Measurements from ENCODE around the gene APEH.

- TF ChIP-seq CTCF (conservative IDR thresholded peaks at IDR 0.05; ENCODE audit: low read depth, low read length), result 0 out of 2 replicates have a peak, but pooled peaks have one; percentile 10
- TF ChIP-seq CHD1 (IDR thresholded peaks at IDR 0.05; ENCODE audit: low read depth, low read length), result no peak
- TF ChIP-seq RAD21 (IDR thresholded peaks at IDR 0.05; ENCODE audit: low read length), result peak; percentile 8; the same call in 1 of the 2 replicates
- TF ChIP-seq, protein P1, sequence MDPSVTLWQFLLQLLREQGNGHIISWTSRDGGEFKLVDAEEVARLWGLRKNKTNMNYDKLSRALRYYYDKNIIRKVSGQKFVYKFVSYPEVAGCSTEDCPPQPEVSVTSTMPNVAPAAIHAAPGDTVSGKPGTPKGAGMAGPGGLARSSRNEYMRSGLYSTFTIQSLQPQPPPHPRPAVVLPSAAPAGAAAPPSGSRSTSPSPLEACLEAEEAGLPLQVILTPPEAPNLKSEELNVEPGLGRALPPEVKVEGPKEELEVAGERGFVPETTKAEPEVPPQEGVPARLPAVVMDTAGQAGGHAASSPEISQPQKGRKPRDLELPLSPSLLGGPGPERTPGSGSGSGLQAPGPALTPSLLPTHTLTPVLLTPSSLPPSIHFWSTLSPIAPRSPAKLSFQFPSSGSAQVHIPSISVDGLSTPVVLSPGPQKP (IDR thresholded peaks at IDR 0.05; ENCODE audit: borderline replicate concordance, low read depth, low read length), result no peak
- no peak for TF ChIP-seq MXI1 (IDR thresholded peaks at IDR 0.05; ENCODE audit: borderline replicate concordance, low read depth, low read length)
- no peak for TF ChIP-seq CEBPB (IDR thresholded peaks at IDR 0.05; ENCODE audit: low read depth, low read length)
- TF ChIP-seq POLR2A (IDR thresholded peaks at IDR 0.05; ENCODE audit: low read depth, low read length), result no peak
- TF ChIP-seq, protein P2, sequence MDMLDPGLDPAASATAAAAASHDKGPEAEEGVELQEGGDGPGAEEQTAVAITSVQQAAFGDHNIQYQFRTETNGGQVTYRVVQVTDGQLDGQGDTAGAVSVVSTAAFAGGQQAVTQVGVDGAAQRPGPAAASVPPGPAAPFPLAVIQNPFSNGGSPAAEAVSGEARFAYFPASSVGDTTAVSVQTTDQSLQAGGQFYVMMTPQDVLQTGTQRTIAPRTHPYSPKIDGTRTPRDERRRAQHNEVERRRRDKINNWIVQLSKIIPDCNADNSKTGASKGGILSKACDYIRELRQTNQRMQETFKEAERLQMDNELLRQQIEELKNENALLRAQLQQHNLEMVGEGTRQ (IDR thresholded peaks at IDR 0.05; ENCODE audit: low read depth, low read length), result no peak
Measured at GRCh38 chr3:49656541-49657112, 17.5 kb upstream of the APEH start.
